SH-SY5Y (cell line): ENCODE measurements around the gene OAS3.

Experiments used
- GATA2 ChIP-seq: IDR thresholded peaks from 2 replicates; pipeline ENCODE4 v1.6.1; 2011; ENCODE audit warnings: mild to moderate bottlenecking, low read depth, low read length
- GATA3 ChIP-seq: IDR thresholded peaks from 2 replicates; pipeline ENCODE4 v1.6.1; 2011; ENCODE audit warnings: low read depth, mild to moderate bottlenecking, low read length, moderate library complexity

GRCh38 chr12:112992541-112993398 is 54.5 kb downstream of the OAS3 start:
- no peak for TF ChIP-seq GATA2
- no peak for TF ChIP-seq GATA3
